Transverse colon (tissue), 3 donors: ENCODE results near the gene SMYD3.

Experiments used
- POLR2A ChIP-seq: fragments of 450-650 bp; IDR thresholded peaks from one replicate; pipeline ENCODE4 v1.6.1; 2016; ENCODE audit warnings: antibody characterized with exemption, mild to moderate bottlenecking, moderate library complexity
- TF ChIP-seq, protein P1 (sequence below), 5 experiments: fragments of 200-600 bp in 3 of 5; fragments of 450-650 bp in 2 of 5; sonication (generic) in 3 of 5; IDR thresholded peaks; 1 replicate in 2 of 5; 2 replicates in 3 of 5; pipeline ENCODE4 v1.5.1; 2016 to 2017; ENCODE audit warnings: antibody characterized with exemption in 5 of 5, inconsistent platforms in 3 of 5, mild to moderate bottlenecking in 2 of 5, moderate library complexity in 1 of 5

DNA sequence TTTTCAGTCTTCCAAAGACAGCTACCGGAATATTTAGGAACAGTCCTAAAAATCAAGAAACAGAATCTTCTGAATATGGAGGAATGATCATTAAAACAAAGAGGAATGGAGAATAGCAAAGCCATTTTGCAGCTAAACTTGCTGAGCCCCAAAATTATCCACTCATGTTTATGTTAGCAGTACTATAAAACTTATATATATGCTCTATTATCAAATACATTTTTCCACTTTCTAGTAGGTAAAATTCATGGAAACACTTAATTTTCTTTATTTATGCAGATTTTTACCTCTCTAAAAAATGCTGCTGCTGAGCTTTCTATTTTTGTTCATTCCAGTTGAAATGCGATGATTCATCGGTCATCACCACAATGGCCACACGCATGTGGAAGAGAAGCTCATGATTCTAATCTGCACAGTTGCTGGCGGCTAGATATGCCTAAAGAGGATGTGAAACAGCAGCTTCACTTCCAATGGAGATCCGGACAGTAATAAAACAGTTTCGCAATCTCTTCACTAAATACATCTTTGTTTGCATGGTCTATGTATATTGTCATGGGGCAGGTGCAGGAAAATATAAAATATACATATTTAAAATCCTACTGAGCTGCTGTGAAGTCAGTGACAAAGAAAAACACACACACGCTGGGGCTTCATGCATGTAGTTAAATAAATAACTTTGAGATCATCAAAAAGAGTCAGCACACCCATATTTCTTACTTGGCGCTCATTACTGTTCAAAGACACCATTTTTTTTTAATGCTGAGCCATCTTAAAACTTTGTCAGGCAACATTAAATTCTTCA, 292.2 kb downstream of the SMYD3 start:
- no peak for TF ChIP-seq POLR2A
- TF ChIP-seq, protein P1, sequence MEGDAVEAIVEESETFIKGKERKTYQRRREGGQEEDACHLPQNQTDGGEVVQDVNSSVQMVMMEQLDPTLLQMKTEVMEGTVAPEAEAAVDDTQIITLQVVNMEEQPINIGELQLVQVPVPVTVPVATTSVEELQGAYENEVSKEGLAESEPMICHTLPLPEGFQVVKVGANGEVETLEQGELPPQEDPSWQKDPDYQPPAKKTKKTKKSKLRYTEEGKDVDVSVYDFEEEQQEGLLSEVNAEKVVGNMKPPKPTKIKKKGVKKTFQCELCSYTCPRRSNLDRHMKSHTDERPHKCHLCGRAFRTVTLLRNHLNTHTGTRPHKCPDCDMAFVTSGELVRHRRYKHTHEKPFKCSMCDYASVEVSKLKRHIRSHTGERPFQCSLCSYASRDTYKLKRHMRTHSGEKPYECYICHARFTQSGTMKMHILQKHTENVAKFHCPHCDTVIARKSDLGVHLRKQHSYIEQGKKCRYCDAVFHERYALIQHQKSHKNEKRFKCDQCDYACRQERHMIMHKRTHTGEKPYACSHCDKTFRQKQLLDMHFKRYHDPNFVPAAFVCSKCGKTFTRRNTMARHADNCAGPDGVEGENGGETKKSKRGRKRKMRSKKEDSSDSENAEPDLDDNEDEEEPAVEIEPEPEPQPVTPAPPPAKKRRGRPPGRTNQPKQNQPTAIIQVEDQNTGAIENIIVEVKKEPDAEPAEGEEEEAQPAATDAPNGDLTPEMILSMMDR (IDR thresholded peaks at IDR 0.05) = no peak
